Testis (tissue), 3 donors: ENCODE results near the gene DENND6B. TPM values are rescaled to one million over a fixed set of nuclear protein-coding genes. Genes with fewer than 3 reads are reported as not detected.

Experiments
- DNase-seq: peaks from one replicate; pipeline ENCODE4 v3.0.0-alpha.2; 2019
- H3K27ac ChIP-seq, 2 donors: fragments of 200-600 bp; sonication (generic); one replicate each; pipeline ENCODE4 v1.5.1; 2019
- H3K27me3 ChIP-seq: fragments of 200-600 bp; sonication (generic); one replicate; pipeline ENCODE4 v1.5.1; 2019
- H3K36me3 ChIP-seq: fragments of 200-600 bp; sonication (generic); one replicate; pipeline ENCODE4 v1.5.1; 2017; ENCODE audit warnings: low read depth; ENCODE audit errors: missing control alignments
- H3K4me1 ChIP-seq: fragments of 200-600 bp; sonication (generic); one replicate; pipeline ENCODE4 v1.5.1; 2019
- H3K4me3 ChIP-seq, 2 donors: fragments of 200-600 bp; sonication (generic); one replicate each; pipeline ENCODE4 v1.5.1; 2017 to 2019
- H3K9me3 ChIP-seq: fragments of 200-600 bp; sonication (generic); one replicate; pipeline ENCODE4 v1.5.1; 2017
- CTCF ChIP-seq, 3 experiments: fragments of 450-650 bp in 2 of 3; fragments of 200-600 bp in 1 of 3; sonication (generic) in 1 of 3; IDR thresholded peaks; one replicate each; pipeline ENCODE4 v1.5.1; 2016 to 2019; ENCODE audit warnings: antibody characterized with exemption in 3 of 3, mild to moderate bottlenecking in 2 of 3, moderate library complexity in 1 of 3
- POLR2A ChIP-seq: fragments of 450-650 bp; IDR thresholded peaks from one replicate; pipeline ENCODE4 v1.6.1; 2017; ENCODE audit warnings: antibody characterized with exemption, mild to moderate bottlenecking, moderate library complexity
- WGBS, 2 donors: methylation state at CpG; one replicate each; pipeline ENCODE4 v1.1.5; 2018; 5-methylcytosine and 5-hydroxymethylcytosine counted together
- intact Hi-C: fragments of 100-400 bp; cut with DNase I; formaldehyde crosslinking; loops from one replicate; pipeline ENCODE4 v1.15.1; 2023; ENCODE audit warnings: low total_unique reads
- polyA plus RNA-seq: library from polyadenylated mRNA; stranded (reverse); fragments of 350-450 nt; fragmentation: Illumina TruSeq; extraction: RNeasy Lipid Tissue Mini Kit (QIAGEN cat#74804); gene quantifications from one replicate; pipeline ENCODE4 v1.2.3, GENCODE V29; 2014; ENCODE audit warnings: low read depth, low replicate concordance; ENCODE audit not compliant: insufficient read depth
- total RNA-seq, 2 donors: library from RNA; depleted of rRNA; stranded (reverse); fragments of >200 nt; gene quantifications; one replicate each; pipeline ENCODE4 v1.2.3, GENCODE V29; 2016

DENND6B gene
- total and polyA plus RNA-seq, 3 donors from 2014 or later, result 17.1 to 22.0 (median 18.0) TPM

DNA sequence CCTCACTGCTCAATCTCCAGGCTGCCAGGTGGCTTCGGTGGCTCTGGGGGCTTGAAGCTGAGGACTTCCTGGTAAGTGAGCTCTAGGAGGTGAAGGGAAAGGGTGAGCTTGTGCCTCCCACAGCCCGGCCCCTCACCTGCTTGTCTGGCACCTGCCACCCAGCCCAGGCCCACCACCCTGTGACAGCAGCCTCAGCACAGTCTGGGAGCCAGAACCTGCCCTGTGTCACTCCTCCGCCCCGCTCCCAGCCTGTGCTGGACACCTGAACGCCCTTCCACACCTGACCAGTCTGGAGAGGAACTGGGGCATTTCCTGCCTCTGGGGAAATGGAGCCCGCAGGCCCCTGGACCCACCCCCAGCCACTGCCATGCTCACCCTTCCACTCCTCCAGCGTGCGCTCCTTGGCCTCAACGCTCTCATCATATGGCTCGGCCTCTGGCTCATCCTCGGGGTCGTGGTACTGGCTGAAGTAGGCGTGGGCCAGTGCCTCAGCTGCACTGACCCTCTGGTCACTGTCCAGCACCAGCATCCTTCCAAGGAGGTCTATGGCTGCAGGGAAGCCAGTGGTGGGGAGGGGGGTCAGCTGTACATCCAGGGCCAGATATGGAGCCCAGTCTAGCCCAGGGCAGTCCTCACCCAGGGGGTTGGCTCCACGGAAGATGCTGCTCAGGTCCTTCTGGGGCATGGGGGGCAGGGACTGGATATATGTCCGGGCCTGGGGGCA is 61.7 kb downstream of the DENND6B start:
- intact Hi-C loops, result no loop called here
- 91 to 96% methylated on average over 3 to 15 of the region's 15 CpGs for WGBS, 2 donors

DNA sequence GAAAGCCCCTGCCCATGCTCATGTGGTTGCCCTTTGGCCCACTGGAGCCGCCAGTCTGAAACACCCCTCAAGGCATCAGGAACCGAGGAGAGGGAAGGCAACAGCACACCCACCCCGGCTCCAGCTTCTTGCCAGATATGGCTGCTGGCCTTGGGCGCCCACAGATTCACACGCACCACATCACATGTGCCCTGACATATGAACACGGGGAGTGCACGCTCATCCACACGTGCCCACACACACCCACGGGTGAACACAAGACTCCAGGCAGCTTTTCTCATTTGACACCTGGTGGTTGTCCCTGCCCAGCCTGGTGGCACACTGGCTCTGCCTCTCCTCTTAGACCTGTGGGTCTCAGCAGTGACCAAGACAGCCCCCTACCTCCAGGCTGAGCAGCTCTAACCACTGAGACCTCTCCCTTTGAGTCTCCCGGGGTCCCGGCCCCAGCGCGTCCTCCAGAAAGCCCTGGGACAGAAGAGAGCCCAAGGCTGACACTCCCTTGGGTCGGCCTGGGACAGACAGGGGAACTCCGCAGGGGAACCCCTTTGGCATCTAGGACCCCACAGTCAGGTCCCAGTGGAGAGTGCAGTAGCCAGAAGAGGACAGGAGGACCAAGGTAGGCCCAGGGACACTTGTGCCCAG is 62.6 kb downstream of the DENND6B start:
- Histone ChIP-seq H3K4me1 (peaks cover 29% of the 10 kb centered on the region), H3K4me3 (no peak overlapping the region), H3K36me3 (no peaks in the 10 kb centered on the region), H3K9me3 (no peaks in the 10 kb centered on the region), H3K27ac (no peak overlapping the region), H3K27me3 (no peaks in the 10 kb centered on the region)
- WGBS, 2 donors, result 89 to 93% methylated on average over 6 to 15 of the region's 15 CpGs
- no peak for DNase-seq
- TF ChIP-seq CTCF (IDR thresholded peaks at IDR 0.05), result no peak
- TF ChIP-seq POLR2A, result no peak
- intact Hi-C loops, result no loop called here

More for the DNA sequence above, 61.7 kb downstream of the DENND6B start:
- Histone ChIP-seq H3K36me3 (no peaks in the 10 kb centered on the region), H3K27ac (no peak overlapping the region), H3K27me3 (no peaks in the 10 kb centered on the region), H3K9me3 (no peaks in the 10 kb centered on the region), H3K4me3 (no peak overlapping the region), H3K4me1 (peaks cover 37% of the 10 kb centered on the region)
- DNase-seq, result no peak
- no peak for TF ChIP-seq POLR2A
- TF ChIP-seq CTCF (IDR thresholded peaks at IDR 0.05), result no peak

- no peak for DNase-seq
- Histone ChIP-seq H3K27ac (no peak overlapping the region), H3K9me3 (no peaks in the 10 kb centered on the region), H3K4me1 (peaks cover 18% of the 10 kb centered on the region), H3K27me3 (no peaks in the 10 kb centered on the region), H3K36me3 (no peaks in the 10 kb centered on the region), H3K4me3 (no peak overlapping the region)
- intact Hi-C loops, result no loop called here
- TF ChIP-seq POLR2A, result no peak
- WGBS, 2 donors, result 65 to 75% methylated on average over 4 to 9 of the region's 9 CpGs
Measured at GRCh38 chr22:50262973-50263617, 63.7 kb downstream of the DENND6B start.

DNA sequence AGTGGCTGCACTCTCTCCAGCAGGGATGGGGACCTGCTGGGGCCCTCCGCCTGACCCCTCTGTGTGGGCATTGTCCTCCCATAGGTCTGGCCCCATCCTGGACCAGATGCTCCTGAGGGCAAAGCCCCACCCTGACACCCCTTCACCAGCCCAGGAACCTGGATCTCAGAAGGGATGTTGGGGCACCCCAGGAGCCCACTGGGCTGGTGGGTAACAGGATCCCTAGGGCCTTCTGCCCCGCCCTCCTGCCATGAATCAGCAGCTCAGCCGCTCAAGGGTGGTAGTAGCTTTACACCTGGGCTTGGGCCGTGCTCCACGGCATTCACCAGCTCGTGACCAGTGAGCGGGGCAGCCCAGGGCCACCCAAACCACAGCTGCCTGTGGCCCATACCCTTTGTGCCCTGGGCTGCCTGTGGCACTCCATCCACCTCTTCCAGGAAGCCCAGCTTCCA is 64.3 kb downstream of the DENND6B start:
- Histone ChIP-seq H3K36me3 (no peaks in the 10 kb centered on the region), H3K9me3 (no peaks in the 10 kb centered on the region), H3K27ac (no peak overlapping the region), H3K4me3 (no peak overlapping the region), H3K27me3 (no peaks in the 10 kb centered on the region), H3K4me1 (peaks cover 14% of the 10 kb centered on the region)
- 73 to 81% methylated on average over 6 to 7 of the region's 7 CpGs for WGBS, 2 donors
- intact Hi-C loops, result no loop called here
- no peak for TF ChIP-seq CTCF (IDR thresholded peaks at IDR 0.05)
- TF ChIP-seq POLR2A, result no peak
- DNase-seq, result no peak
